Measurements from ENCODE around the gene SFN.
"Not testable (repeated sequence)": the region's sequence is repeated elsewhere in the genome, so short reads cannot be mapped to it uniquely, and the experiment has no call there.

Gene SFN

GRCh38 chr1:26839779-26840178, 23.2 kb upstream of the SFN start:
- DNase-seq = no peak

- DNase-seq = no peak
Measured at GRCh38 chr1:26844424-26845196, 18.3 kb upstream of the SFN start.

DNA sequence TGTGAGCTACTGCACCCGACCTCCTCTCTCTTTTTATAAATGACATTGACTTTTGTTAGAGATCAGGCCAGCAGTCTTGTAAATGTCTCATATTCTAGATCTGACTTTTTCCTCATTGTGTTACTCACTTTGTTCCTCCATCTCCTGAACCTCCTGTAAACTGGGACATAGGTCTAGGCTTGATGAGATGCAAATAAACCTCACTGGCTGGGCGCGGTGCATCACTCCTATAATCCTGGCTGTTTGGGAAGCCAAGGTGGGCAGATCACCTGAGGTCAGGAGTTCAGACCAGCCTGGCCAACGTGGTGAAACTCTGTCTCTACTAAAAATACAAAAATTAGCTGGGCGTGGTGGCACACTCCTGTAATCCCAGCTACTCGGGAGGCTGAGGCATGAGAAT, 15.1 kb upstream of the SFN start:
- DNase-seq = not testable (repeated sequence)

DNA sequence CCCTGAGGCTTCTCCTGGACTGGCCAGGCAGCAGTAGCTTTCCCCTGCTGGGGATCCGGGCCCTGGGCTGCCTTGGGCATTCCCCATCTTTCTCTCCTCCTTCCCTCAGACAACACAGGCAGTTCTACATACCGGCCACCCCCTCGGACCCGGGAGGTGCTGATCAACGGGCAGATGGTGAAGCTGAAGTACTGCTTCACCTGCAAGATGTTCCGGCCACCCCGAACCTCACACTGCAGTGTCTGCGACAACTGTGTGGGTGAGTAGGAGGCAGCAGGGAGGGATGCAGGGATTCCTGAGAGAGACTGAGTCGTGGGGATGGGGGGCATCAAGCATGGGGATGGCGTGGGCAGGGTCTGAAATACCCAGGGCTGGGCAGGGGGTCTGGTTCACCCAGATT, 14.4 kb upstream of the SFN start:
- no peak for DNase-seq

GRCh38 chr1:26848941-26849774, 13.8 kb upstream of the SFN start:
- no peak for DNase-seq

GRCh38 chr1:26851106-26851684, 11.8 kb upstream of the SFN start:
- no peak for DNase-seq

DNA sequence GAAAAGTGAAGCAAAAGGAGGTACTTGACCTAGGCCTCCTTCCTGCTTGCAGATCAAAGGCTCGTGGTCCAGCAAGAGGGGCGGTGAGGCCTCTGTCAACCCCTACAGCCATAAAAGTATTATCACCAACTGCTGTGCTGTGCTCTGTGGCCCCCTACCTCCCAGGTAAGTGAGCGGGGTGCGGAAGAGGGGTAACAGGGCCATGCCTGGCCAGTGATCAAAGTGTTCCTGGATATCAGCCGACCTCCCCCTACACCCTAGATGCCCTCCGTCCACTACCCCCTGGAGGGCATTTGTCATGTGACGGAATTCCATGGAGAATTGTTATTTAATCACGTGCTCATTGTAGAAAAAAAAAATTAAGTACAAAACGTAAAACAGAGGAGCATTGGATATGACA, 10.2 kb upstream of the SFN start:
- DNase-seq = no peak

GRCh38 chr1:26853156-26853555, 9.8 kb upstream of the SFN start:
- DNase-seq = peak; percentile 79

GRCh38 chr1:26853600-26853999, 9.3 kb upstream of the SFN start:
- DNase-seq = no peak

DNA sequence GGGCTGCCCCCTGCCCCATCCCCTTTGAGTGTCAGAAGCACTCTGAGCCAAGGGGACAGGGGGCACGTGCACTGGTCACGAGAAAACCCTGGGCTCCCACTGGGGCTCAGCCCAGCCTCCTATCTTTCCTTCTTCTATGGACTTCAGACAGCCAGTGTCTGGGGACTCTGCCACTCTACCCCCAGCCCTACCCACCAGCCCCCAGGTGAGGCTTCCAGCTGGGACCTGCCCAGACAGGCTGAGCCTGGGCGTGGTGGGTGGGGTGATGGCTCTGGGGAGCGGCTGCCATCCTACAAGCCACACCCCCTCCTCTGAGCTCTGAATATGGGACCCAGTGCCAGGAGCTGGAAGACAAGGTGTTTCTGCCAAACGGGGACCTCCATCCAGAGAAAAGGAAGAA, 8.0 kb upstream of the SFN start:
- DNase-seq = no peak

GRCh38 chr1:26855636-26856035, 7.3 kb upstream of the SFN start:
- DNase-seq = no peak

- no peak for DNase-seq
Measured at GRCh38 chr1:26856181-26856580, 6.8 kb upstream of the SFN start.

GRCh38 chr1:26856604-26857469, 6.1 kb upstream of the SFN start:
- DNase-seq = no peak

GRCh38 chr1:26857473-26858060, 5.4 kb upstream of the SFN start:
- no peak for DNase-seq

DNA sequence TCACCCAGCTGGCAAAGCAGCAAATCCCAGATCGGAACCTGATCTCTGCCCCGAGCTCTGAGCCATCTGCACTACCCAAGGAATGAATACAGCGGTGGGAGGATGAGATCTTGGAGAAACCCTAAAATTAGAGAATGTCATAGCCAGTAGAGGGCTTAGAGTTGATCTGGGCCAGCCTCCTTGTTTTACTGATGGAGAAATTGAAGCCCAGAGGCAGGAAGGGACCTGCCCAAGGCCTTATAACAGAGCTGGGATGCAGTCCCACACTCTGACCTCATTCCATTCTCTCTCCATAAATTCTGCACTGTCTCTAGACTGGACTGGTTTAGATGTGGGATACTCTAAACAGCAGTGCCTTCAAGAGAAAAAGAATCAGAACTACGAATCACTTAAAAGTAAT, 4.8 kb upstream of the SFN start:
- no peak for DNase-seq

DNA sequence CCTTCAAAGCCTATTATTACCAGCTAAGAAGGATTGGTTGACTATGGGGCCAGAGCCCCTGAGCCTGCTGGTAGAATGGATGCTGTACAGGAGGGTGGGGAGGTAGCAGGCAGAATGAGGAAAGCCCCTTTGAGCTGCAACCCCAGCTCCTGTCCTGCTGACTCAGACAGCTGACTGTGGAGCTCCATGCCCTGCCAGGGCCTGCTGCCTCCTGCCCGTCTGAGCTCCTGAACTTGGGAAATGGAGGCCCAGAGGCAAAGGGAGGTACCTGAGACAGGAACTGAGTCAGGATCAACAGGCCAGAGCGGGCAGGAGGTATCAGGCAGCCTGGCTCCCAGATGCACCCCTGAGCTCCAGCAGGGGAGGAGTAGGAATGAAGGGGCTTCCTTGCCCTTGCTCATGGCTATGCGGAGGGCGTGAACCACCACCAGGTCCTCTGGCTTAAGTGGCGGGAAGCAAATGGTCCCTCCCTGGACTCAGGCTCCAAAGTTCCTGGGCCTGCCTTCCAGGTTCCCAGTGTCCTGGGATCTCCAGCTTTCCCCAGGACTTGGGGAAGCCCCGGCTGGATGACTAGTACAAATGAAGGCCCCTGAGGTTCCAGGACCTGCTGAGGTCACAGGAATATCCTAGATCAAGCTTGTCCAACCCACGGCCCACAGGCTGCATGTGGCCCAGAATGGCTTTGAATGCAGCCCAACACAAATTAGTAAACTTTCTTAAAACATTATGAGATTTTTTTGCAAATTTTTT, 3.9 kb upstream of the SFN start:
- no peak for DNase-seq

- DNase-seq = no peak
Measured at GRCh38 chr1:26861286-26861701, 1.7 kb upstream of the SFN start.

GRCh38 chr1:26861889-26862378, 1.0 kb upstream of the SFN start:
- DNase-seq = no peak

GRCh38 chr1:26863685-26864077, 732 bp downstream of the SFN start:
- DNase-seq = no peak

GRCh38 chr1:26864610-26865480, 1.9 kb downstream of the SFN start:
- DNase-seq = peak; percentile 99

DNA sequence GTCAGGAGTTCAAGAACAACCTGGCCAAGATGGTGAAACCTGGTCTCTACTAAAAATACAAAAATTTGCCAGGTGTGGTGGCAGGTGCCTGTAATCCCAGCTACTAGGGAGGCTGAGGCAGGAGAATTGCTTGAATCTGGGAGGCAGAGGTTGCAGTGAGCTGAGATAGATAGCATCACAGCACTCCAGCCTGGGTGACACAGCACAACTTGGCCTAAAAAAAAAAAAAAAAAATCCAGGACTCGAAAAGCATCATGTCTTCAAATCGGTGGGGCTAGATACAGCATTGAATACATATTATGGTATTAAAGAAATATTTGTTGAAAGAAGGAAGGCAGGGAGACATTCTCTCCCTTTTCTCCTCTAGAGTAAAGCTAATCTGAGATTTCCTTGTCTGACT, 10.1 kb downstream of the SFN start:
- not testable (repeated sequence) for DNase-seq

Data from activated CD4-positive, alpha-beta T cell treated with anti-CD3 and anti-CD28 coated beads, Interleukin-10, Interleukin-2, amounts not matched to agents 100 ng/mL and 50 ng/mL, durations not matched to agents 16 hours and 8 hours (primary cell).